Hindlimb muscle (tissue), 1 donor: ENCODE measurements around the gene PAAF1. TPM values are rescaled to one million over a fixed set of nuclear protein-coding genes. Genes with fewer than 3 reads are reported as not detected.

Experiments used
- DNase-seq: peaks from one replicate; pipeline ENCODE4 v3.0.0-alpha.2; 2013
- polyA plus RNA-seq: library from polyadenylated mRNA; unstranded; fragments of 120-200 nt; gene quantifications from one replicate; pipeline ENCODE4 v1.2.1, GENCODE V29; 2013; ENCODE audit not compliant: insufficient read length

Gene PAAF1
- polyA plus RNA-seq, 1 donor = 46.4 TPM

- no peak for DNase-seq
These were observed 70.1 kb downstream of the PAAF1 start for GRCh38 chr11:73946798-73947458.

- no peak for DNase-seq
These were observed 72.4 kb downstream of the PAAF1 start for GRCh38 chr11:73949246-73949645.

GRCh38 chr11:73949912-73950311, 73.1 kb downstream of the PAAF1 start:
- no peak for DNase-seq

GRCh38 chr11:73950869-73951710, 74.3 kb downstream of the PAAF1 start, which contains the start of gene DNAJB13:
Gene DNAJB13 (plus strand): TSS chr11:73951026. CDS start chr11:73951070, 44 bp downstream.
- no peak for DNase-seq

GRCh38 chr11:73951797-73952196, 75.0 kb downstream of the PAAF1 start:
- no peak for DNase-seq

GRCh38 chr11:73956876-73957653, 80.3 kb downstream of the PAAF1 start:
- no peak for DNase-seq

- no peak for DNase-seq
These were observed 81.0 kb downstream of the PAAF1 start for GRCh38 chr11:73957654-73958361.

- no peak for DNase-seq
These were observed 81.8 kb downstream of the PAAF1 start for GRCh38 chr11:73958521-73959141.

GRCh38 chr11:73961321-73961720, 84.5 kb downstream of the PAAF1 start:
- DNase-seq = no peak

- DNase-seq = no peak
These were observed 85.4 kb downstream of the PAAF1 start for GRCh38 chr11:73962101-73962705.

GRCh38 chr11:73963861-73964260, 87.1 kb downstream of the PAAF1 start:
- DNase-seq = no peak

- DNase-seq = no peak
These were observed 88.4 kb downstream of the PAAF1 start for GRCh38 chr11:73965076-73965763.

- no peak for DNase-seq
These were observed 88.9 kb downstream of the PAAF1 start for GRCh38 chr11:73965764-73966121.

GRCh38 chr11:73968356-73968966, 91.7 kb downstream of the PAAF1 start:
- DNase-seq = no peak

- DNase-seq = no peak
These were observed 92.3 kb downstream of the PAAF1 start for GRCh38 chr11:73969091-73969490.

- DNase-seq = no peak
These were observed 93.4 kb downstream of the PAAF1 start for GRCh38 chr11:73969991-73970800.

- no peak for DNase-seq
These were observed 94.4 kb downstream of the PAAF1 start for GRCh38 chr11:73971175-73971719.

- DNase-seq = no peak
These were observed 95.4 kb downstream of the PAAF1 start for GRCh38 chr11:73972187-73972586.
